OCI-M1 (cell line): ENCODE data around the gene SNX20.

Source experiments
- DNase-seq: peaks from one replicate; lab custom pipeline; 2025; lab: John Stamatoyannopoulos, UW

The SNX20 gene

GRCh38 chr16:50635505-50636392 is 45.4 kb downstream of the SNX20 start:
- peak; percentile 6 for DNase-seq

- DNase-seq = no peak
Observed at GRCh38 chr16:50634947-50635346, 46.2 kb downstream of the SNX20 start.

GRCh38 chr16:50634090-50634489 is 47.0 kb downstream of the SNX20 start:
- DNase-seq = no peak

- no peak for DNase-seq
Observed at GRCh38 chr16:50632927-50633800, 47.9 kb downstream of the SNX20 start.

GRCh38 chr16:50631985-50632576 is 49.0 kb downstream of the SNX20 start:
- DNase-seq = no peak

- no peak for DNase-seq
Observed at GRCh38 chr16:50631249-50631984, 49.7 kb downstream of the SNX20 start.

- no peak for DNase-seq
Observed at GRCh38 chr16:50630394-50631020, 50.6 kb downstream of the SNX20 start.

GRCh38 chr16:50629334-50629733 is 51.8 kb downstream of the SNX20 start:
- no peak for DNase-seq

- no peak for DNase-seq
Observed at GRCh38 chr16:50628156-50628802, 52.8 kb downstream of the SNX20 start.

GRCh38 chr16:50627419-50627818 is 53.7 kb downstream of the SNX20 start:
- DNase-seq = peak; percentile 7

GRCh38 chr16:50626868-50627267 is 54.2 kb downstream of the SNX20 start:
- DNase-seq = peak; percentile 18

GRCh38 chr16:50625374-50625773 is 55.7 kb downstream of the SNX20 start:
- no peak for DNase-seq

- DNase-seq = no peak
Observed at GRCh38 chr16:50624449-50624970, 56.6 kb downstream of the SNX20 start.

- no peak for DNase-seq
Observed at GRCh38 chr16:50622643-50623369, 58.3 kb downstream of the SNX20 start.

GRCh38 chr16:50622029-50622428 is 59.1 kb downstream of the SNX20 start:
- DNase-seq = no peak
